ENCODE measurements around the gene CTNND2. TPM values are rescaled to one million over a fixed set of nuclear protein-coding genes. Genes with fewer than 3 reads are reported as not detected.

CTNND2 gene
- total and polyA plus RNA-seq, 2 donors (not counting 1 experiment from before 2014, with no cell fraction given): not detected

GRCh38 chr5:10977011-10977410 is 927.2 kb downstream of the CTNND2 start:
- POLR2A ChIA-PET: no interaction called here
- WGBS (ENCODE audit: insufficient coverage): 40% methylated on average over 2 of the region's 5 CpGs

GRCh38 chr5:10975945-10976344 is 928.3 kb downstream of the CTNND2 start:
- H3K27me3 ChIP-seq (replicated peaks in 1 of 4; ENCODE audit: control extremely low read depth in 1 of 4, control insufficient read depth in 3 of 4, insufficient read depth in 4 of 4, low read length in 3 of 4): peaks cover 0 to 4% (median 0%) of the 10 kb centered on the region in 4 experiments
- no peak for ATAC-seq (ENCODE audit: low read depth)

More at GRCh38 chr5:10977011-10977410, 927.2 kb downstream of the CTNND2 start:
- H3K79me2 ChIP-seq (ENCODE audit: control insufficient read depth, insufficient read depth, low read length): no peaks in the 10 kb centered on the region
- H3K27me3 Mint-ChIP-seq: peaks cover 12% of the 10 kb centered on the region
- no peaks in the 10 kb centered on the region for H3K36me3 ChIP-seq (replicated peaks in 1 of 2; ENCODE audit: control extremely low read depth in 1 of 2, control insufficient read depth in 1 of 2, extremely low read depth in 1 of 2, insufficient read depth in 2 of 2, low read length in 1 of 2)
- H2AFZ ChIP-seq (ENCODE audit: insufficient read depth, low read depth, low read length, poor library complexity, severe bottlenecking): no peak overlapping the region
- H3K27ac Mint-ChIP-seq: no peak overlapping the region
- H3K4me2 ChIP-seq (replicated peaks; ENCODE audit: low read depth, low read length, poor library complexity, severe bottlenecking): no peak overlapping the region
- no peaks in the 10 kb centered on the region for H3K9me3 ChIP-seq (ENCODE audit: control extremely low read depth in 1 of 3, control insufficient read depth in 2 of 3, insufficient read depth in 1 of 3, low read length in 2 of 3)
- H3K27ac ChIP-seq (ENCODE audit: low read length in 2 of 2): no peak overlapping the region
- TF ChIP-seq CTCF (IDR thresholded peaks at IDR 0.05): no peak
- TF ChIP-seq EZH2 (IDR thresholded peaks at IDR 0.05; ENCODE audit: borderline replicate concordance, insufficient read depth, low read depth, low read length, poor library complexity, severe bottlenecking): no peak
- no peak overlapping the region for H3K4me3 Mint-ChIP-seq
- no peak overlapping the region for H3K9ac ChIP-seq (ENCODE audit: low read length)
- CTCF ChIA-PET: interaction anchor here (1.0 kb wide), 1 partner anchor 10 kb away, joined by 4 read pairs; no protein-coding TSS in a partner anchor
- no peak for DNase-seq
- intact Hi-C loops (cut with micrococcal nuclease): no loop called here
- no peaks in the 10 kb centered on the region for H3K9me3 Mint-ChIP-seq (ENCODE audit: insufficient read depth)
- H3K27me3 ChIP-seq (replicated peaks in 1 of 4; ENCODE audit: control extremely low read depth in 1 of 4, control insufficient read depth in 3 of 4, insufficient read depth in 4 of 4, low read length in 3 of 4): peaks cover 0 to 4% (median 0%) of the 10 kb centered on the region in 4 experiments
- no peaks in the 10 kb centered on the region for H3K4me1 ChIP-seq (ENCODE audit: control insufficient read depth in 2 of 2, insufficient read depth in 2 of 2, low read length in 2 of 2)
- no peak for ATAC-seq (ENCODE audit: low read depth)
- no peaks in the 10 kb centered on the region for H3K4me1 Mint-ChIP-seq
- no peak overlapping the region for H3K4me3 ChIP-seq (ENCODE audit: control extremely low read depth in 1 of 5, extremely low read depth in 1 of 5, insufficient read depth in 1 of 5, low read depth in 2 of 5, low read length in 4 of 5)
- H4K20me1 ChIP-seq (ENCODE audit: control insufficient read depth, insufficient read depth, low read length, poor library complexity, severe bottlenecking): no peaks in the 10 kb centered on the region

More at GRCh38 chr5:10975945-10976344, 928.3 kb downstream of the CTNND2 start:
- WGBS (ENCODE audit: insufficient coverage): 0% methylated on average over 3 of the region's 4 CpGs
- peaks cover 12% of the 10 kb centered on the region for H3K27me3 Mint-ChIP-seq
- Histone ChIP-seq H3K36me3 (replicated peaks in 1 of 2; ENCODE audit: control extremely low read depth in 1 of 2, control insufficient read depth in 1 of 2, extremely low read depth in 1 of 2, insufficient read depth in 2 of 2, low read length in 1 of 2) (no peaks in the 10 kb centered on the region), H3K9me3 (ENCODE audit: control extremely low read depth in 1 of 3, control insufficient read depth in 2 of 3, insufficient read depth in 1 of 3, low read length in 2 of 3) (no peaks in the 10 kb centered on the region), H3K9ac (ENCODE audit: low read length) (no peak overlapping the region), H4K20me1 (ENCODE audit: control insufficient read depth, insufficient read depth, low read length, poor library complexity, severe bottlenecking) (no peaks in the 10 kb centered on the region), H3K27ac (ENCODE audit: low read length in 2 of 2) (no peak overlapping the region), H2AFZ (ENCODE audit: insufficient read depth, low read depth, low read length, poor library complexity, severe bottlenecking) (no peak overlapping the region), H3K4me1 (ENCODE audit: control insufficient read depth in 2 of 2, insufficient read depth in 2 of 2, low read length in 2 of 2) (no peaks in the 10 kb centered on the region), H3K4me3 (ENCODE audit: control extremely low read depth in 1 of 5, extremely low read depth in 1 of 5, insufficient read depth in 1 of 5, low read depth in 2 of 5, low read length in 4 of 5) (no peak overlapping the region), H3K79me2 (ENCODE audit: control insufficient read depth, insufficient read depth, low read length) (no peaks in the 10 kb centered on the region), H3K4me2 (replicated peaks; ENCODE audit: low read depth, low read length, poor library complexity, severe bottlenecking) (no peak overlapping the region)
- no peak overlapping the region for H3K27ac Mint-ChIP-seq
- H3K4me3 Mint-ChIP-seq: no peak overlapping the region
- no peaks in the 10 kb centered on the region for H3K4me1 Mint-ChIP-seq
- intact Hi-C loops (cut with micrococcal nuclease): no loop called here
- H3K9me3 Mint-ChIP-seq (ENCODE audit: insufficient read depth): no peaks in the 10 kb centered on the region
- TF ChIP-seq EZH2 (IDR thresholded peaks at IDR 0.05; ENCODE audit: borderline replicate concordance, insufficient read depth, low read depth, low read length, poor library complexity, severe bottlenecking): no peak
- no peak for TF ChIP-seq CTCF (IDR thresholded peaks at IDR 0.05)
- POLR2A ChIA-PET: no interaction called here
- CTCF ChIA-PET: no interaction called here
- no peak for DNase-seq
